IgD-negative memory B cell (primary cell): Measurements from ENCODE around the gene ANKRD30B. TPM values are rescaled to one million over a fixed set of nuclear protein-coding genes. Genes with fewer than 3 reads are reported as not detected.
"Not testable (repeated sequence)": the region's sequence is repeated elsewhere in the genome, so short reads cannot be mapped to it uniquely, and the experiment has no call there.

Experiments used
- H3K27ac Mint-ChIP-seq, 3 donors: one replicate each; pipeline ENCODE4 v1.8.0; 2020 to 2022; ENCODE audit warnings: mild to moderate bottlenecking in 3 of 3, mixed read lengths in 3 of 3, moderate library complexity in 1 of 3
- H3K27me3 Mint-ChIP-seq: one replicate; pipeline ENCODE4 v1.8.0; 2021; ENCODE audit warnings: mixed read lengths
- H3K36me3 Mint-ChIP-seq: one replicate; pipeline ENCODE4 v1.8.0; 2020; ENCODE audit warnings: mild to moderate bottlenecking, mixed read lengths
- H3K4me1 Mint-ChIP-seq, 3 donors: one replicate each; pipeline ENCODE4 v1.8.0; 2020 to 2022; ENCODE audit warnings: mixed read lengths in 3 of 3, mild to moderate bottlenecking in 1 of 3
- H3K4me3 Mint-ChIP-seq, 4 donors: one replicate each; pipeline ENCODE4 v1.8.0; 2020 to 2022; ENCODE audit warnings: mild to moderate bottlenecking in 4 of 4, mixed read lengths in 4 of 4, moderate library complexity in 3 of 4
- H3K9me3 Mint-ChIP-seq, 3 donors: one replicate each; pipeline ENCODE4 v1.8.0; 2020 to 2021; ENCODE audit warnings: mixed read lengths in 3 of 3, mild to moderate bottlenecking in 1 of 3
- polyA plus RNA-seq: library from polyadenylated mRNA; unstranded; fragments of 300-500 nt; fragmentation: Illumina TruSeq; gene quantifications from one replicate; pipeline ENCODE4 v1.2.3, GENCODE V29; 2021

ANKRD30B gene, protein sequence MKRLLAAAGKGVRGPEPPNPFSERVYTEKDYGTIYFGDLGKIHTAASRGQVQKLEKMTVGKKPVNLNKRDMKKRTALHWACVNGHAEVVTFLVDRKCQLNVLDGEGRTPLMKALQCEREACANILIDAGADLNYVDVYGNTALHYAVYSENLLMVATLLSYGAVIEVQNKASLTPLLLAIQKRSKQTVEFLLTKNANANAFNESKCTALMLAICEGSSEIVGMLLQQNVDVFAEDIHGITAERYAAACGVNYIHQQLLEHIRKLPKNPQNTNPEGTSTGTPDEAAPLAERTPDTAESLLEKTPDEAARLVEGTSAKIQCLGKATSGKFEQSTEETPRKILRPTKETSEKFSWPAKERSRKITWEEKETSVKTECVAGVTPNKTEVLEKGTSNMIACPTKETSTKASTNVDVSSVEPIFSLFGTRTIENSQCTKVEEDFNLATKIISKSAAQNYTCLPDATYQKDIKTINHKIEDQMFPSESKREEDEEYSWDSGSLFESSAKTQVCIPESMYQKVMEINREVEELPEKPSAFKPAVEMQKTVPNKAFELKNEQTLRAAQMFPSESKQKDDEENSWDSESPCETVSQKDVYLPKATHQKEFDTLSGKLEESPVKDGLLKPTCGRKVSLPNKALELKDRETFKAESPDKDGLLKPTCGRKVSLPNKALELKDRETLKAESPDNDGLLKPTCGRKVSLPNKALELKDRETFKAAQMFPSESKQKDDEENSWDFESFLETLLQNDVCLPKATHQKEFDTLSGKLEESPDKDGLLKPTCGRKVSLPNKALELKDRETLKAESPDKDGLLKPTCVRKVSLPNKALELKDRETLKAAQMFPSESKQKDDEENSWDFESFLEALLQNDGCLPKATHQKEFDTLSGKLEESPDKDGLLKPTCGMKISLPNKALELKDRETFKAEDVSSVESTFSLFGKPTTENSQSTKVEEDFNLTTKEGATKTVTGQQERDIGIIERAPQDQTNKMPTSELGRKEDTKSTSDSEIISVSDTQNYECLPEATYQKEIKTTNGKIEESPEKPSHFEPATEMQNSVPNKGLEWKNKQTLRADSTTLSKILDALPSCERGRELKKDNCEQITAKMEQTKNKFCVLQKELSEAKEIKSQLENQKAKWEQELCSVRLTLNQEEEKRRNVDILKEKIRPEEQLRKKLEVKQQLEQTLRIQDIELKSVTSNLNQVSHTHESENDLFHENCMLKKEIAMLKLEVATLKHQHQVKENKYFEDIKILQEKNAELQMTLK (N-terminal part only)
- not detected for polyA plus RNA-seq

DNA sequence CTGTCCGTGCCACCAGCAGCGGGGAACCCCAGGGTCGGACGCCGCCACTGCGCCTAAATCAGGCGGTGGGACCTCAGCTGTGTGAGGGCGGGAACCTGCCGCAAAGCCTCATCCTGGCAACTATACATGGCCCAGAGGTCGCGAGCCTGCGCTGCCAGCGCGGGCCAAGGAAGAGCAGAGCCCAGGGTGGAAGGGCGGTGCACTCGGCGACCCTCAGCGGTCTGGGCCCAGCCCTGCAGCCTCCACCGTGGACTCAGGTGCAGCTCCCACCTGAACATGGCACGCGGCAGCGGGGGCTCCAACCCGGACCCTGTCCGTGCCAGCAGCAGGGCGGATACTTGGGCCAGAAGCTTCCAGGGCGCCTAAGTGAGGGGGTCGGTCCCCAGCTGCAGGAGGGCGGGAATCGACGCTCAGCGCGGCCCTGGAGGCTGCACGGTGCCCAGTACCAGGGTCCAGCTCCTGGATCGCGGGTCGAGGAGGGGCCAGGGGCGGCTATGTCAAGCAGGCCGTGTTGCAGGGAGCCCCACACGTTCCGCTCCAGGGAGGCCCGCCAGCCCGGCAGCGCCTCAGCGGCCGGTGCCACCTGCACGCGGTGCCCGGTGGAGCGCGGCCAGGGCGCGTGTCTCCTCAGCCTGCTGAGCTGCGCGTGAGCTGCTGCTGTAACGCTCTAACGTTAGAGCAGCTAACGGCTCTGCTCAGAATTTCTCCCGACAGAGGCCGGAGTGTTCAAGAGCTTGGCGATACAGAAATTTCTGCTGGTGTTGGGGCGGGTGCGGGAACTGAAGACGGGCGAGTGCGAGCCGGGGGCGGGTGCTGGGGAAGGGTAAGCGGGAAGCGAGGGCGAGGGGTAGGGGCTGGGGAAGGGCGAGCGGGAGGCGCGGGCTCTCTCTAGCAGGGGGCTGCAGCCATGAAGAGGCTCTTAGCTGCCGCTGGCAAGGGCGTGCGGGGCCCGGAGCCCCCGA, at the start of gene ANKRD30B:
Gene ANKRD30B, plus strand, starts transcription at position 660 of the 962 bp plus-strand sequence. Its CDS starts 248 bp downstream, at position 908.
- Mint-ChIP-seq H3K9me3 (peaks cover 1 to 5% (median 4%) of the 10 kb centered on the region in 3 donors), H3K36me3 (no peaks in the 10 kb centered on the region), H3K27me3 (no peaks in the 10 kb centered on the region), H3K4me3 (no peak within 1 kb of the TSS), H3K4me1 (no peaks in the 10 kb centered on the region), H3K27ac (no peak within 1 kb of the TSS)

DNA sequence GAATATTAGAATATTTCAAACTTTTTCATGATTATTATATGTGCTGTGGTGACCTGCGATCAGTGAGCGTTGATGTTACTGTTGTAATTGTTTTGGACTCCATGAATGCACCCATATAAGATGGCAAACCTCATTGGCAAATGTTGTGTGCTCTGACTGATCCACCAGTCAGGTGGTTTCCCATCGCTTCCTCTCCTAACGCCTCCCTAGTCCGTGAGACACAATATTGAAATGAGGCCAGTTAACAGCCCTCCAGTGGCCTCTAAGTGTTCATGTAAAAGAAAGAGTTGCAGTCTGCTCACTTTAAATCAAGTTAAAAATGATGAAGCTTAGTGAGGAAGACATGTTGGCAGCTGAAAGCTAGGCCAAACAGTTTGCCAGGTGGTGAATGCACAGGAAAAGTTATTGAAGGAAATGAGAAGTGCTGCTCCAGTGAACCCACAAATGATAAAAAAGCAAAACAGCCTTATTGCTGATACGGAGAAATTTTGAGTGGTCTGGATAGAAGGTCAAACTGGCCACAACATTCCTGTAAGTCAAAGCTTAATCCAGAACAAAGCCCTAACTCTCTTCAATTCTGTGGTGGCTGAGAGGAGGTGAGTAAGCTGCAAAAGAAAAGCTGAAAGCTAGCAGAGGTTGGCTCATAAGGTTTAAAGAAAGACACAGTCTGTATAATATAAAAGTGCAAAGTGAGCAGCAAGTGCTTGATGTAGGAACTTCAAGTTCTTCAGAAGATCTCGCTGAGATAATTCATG, 46.5 kb upstream of the ANKRD30B start:
- not testable (repeated sequence) for H3K27ac Mint-ChIP-seq, H3K4me1 Mint-ChIP-seq, H3K9me3 Mint-ChIP-seq, H3K36me3 Mint-ChIP-seq, H3K27me3 Mint-ChIP-seq, H3K4me3 Mint-ChIP-seq

DNA sequence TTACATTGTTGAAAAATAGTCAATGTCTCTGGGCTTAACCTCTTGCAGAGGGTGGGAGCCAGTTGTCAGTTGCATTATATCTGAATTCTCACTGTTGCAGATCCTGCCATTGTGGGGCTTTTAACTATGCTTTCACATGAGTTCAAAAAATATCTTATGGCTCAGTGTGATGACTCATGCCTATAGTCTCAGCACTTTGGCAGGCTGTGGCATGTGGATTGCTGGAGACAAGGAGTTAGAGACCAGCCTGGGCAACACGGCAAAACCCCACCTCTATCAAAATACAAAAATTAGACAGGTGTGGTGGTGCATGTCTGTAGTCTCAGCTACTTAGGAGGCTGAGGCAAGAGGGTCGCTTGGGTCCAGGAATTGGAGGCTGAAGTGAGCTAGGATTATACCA, 38.2 kb upstream of the ANKRD30B start:
- H3K27me3 Mint-ChIP-seq, H3K36me3 Mint-ChIP-seq, H3K9me3 Mint-ChIP-seq, H3K4me1 Mint-ChIP-seq, H3K4me3 Mint-ChIP-seq, H3K27ac Mint-ChIP-seq: not testable (repeated sequence)

DNA sequence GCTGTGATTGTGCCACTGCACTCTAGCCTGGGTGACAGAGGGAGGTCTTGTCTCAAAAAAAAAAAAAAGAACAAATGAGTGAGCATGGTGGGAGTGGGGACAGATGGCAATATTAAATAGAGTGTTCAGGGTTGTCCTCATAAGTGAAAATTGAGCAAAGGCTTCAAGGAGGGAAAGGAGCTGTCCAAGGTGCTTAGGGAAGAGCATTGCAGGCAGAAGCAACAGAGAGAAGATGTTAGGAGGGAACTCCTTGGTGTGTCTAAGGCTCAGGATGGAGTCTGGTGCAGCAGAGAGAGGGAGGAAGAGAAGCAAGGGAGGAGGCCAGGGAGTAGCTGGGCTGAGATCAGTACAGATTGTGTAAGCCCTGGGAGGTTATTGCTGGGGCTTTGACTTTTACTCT, 26.4 kb upstream of the ANKRD30B start:
- H3K9me3 Mint-ChIP-seq, H3K27ac Mint-ChIP-seq, H3K36me3 Mint-ChIP-seq, H3K4me1 Mint-ChIP-seq, H3K4me3 Mint-ChIP-seq, H3K27me3 Mint-ChIP-seq: not testable (repeated sequence)

DNA sequence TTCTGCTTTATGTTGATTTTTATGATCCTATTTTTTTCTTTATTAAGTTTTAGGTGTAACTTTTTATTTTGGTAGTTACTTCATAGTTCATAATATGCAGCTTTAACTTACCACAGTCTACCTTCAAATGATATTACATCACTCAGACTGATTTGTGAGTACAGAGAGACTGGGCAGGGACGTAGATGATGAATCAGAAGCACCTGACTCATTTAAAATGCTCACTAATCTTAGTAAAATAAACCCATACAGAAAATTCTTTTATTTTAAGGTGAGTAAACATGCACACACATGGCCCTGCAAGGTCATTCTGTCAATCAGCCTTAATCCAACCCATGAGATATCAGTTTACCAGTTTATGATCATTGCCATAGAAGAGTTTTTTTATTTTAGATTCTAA, 8.9 kb upstream of the ANKRD30B start:
- not testable (repeated sequence) for H3K4me3 Mint-ChIP-seq, H3K9me3 Mint-ChIP-seq, H3K27me3 Mint-ChIP-seq, H3K4me1 Mint-ChIP-seq, H3K36me3 Mint-ChIP-seq, H3K27ac Mint-ChIP-seq

DNA sequence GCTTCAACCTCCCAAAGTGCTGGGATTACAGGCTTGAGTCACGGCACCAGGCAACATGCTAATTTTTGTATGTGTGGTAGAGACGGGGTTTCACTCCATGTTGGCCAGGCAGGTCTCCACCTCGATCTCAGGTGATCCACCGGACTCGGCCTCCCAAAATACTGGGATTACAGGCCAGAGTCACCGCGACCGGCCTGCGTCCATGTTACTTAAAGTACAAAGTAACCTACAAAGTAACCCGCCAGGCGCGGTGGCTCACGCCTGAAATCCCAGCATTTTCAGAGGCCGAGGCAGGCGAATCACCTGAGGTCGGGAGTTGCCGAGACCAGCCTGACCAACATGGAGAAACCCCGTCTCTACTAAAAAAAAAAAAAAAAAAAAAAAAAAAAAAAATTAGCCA, 1.1 kb upstream of the ANKRD30B start:
- no peaks in the 10 kb centered on the region for H3K4me1 Mint-ChIP-seq
- no peaks in the 10 kb centered on the region for H3K36me3 Mint-ChIP-seq
- no peak overlapping the region for H3K4me3 Mint-ChIP-seq
- H3K9me3 Mint-ChIP-seq: peaks cover 0 to 4% (median 0%) of the 10 kb centered on the region in 3 donors
- no peaks in the 10 kb centered on the region for H3K27me3 Mint-ChIP-seq
- no peak overlapping the region for H3K27ac Mint-ChIP-seq

DNA sequence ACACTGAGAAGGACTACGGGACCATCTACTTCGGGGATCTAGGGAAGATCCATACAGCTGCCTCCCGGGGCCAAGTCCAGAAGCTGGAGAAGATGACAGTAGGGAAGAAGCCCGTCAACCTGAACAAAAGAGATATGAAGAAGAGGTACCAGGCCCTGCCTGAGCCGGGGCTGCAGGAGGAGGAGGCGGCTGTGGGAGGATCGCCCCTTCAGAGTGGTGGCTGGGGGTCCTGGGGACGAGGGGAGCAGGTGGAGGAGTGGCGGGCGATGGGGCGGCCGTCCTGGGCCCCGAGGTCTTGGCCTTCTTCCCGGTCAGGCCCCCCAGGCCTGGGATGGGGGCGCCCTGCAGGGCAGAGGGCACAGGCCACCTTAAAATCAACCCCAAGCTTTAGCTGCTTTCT, 524 bp downstream of the ANKRD30B start:
- Mint-ChIP-seq H3K27me3 (no peaks in the 10 kb centered on the region), H3K36me3 (no peaks in the 10 kb centered on the region), H3K27ac (no peak overlapping the region), H3K4me3 (no peak overlapping the region), H3K4me1 (no peaks in the 10 kb centered on the region), H3K9me3 (peaks cover 1 to 5% (median 4%) of the 10 kb centered on the region in 3 donors)

DNA sequence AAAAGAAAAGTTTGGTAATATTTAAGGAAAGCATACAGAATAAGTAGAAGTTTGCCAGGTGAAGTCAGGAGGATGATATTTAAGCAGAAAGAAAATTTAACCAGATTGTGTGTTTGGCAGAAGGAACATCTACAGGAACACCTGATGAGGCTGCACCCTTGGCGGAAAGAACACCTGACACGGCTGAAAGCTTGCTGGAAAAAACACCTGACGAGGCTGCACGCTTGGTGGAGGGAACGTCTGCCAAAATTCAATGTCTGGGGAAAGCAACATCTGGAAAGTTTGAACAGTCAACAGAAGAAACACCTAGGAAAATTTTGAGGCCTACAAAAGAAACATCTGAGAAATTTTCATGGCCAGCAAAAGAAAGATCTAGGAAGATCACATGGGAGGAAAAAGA, 15.6 kb downstream of the ANKRD30B start:
- H3K4me3 Mint-ChIP-seq, H3K36me3 Mint-ChIP-seq, H3K9me3 Mint-ChIP-seq, H3K4me1 Mint-ChIP-seq, H3K27me3 Mint-ChIP-seq: not testable (repeated sequence)
- H3K27ac Mint-ChIP-seq: peak overlapping the region in 1 of 3 donors; percentile 86

DNA sequence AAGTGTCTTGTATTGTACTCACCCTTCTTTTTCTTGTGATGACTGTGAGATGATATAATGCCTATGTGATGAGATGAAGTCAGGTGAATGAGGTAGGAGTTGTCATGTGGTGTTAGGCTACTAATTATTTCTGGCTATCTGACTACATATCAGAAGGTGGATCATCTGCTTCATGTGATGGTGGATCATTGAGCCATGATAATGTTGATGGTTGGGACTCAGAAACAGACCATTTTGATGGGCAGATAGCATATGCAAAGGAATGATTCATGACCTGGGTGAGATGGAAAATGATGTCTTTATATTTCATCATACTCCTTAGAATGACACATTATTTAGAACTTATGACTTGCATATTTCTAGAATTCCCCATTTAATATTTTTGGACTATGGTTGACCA, 19.5 kb downstream of the ANKRD30B start:
- no peaks in the 10 kb centered on the region for H3K36me3 Mint-ChIP-seq
- H3K9me3 Mint-ChIP-seq: peaks cover 0 to 4% (median 1%) of the 10 kb centered on the region in 3 donors
- H3K27ac Mint-ChIP-seq: no peak overlapping the region
- H3K4me3 Mint-ChIP-seq: no peak overlapping the region
- no peaks in the 10 kb centered on the region for H3K27me3 Mint-ChIP-seq
- H3K4me1 Mint-ChIP-seq: no peaks in the 10 kb centered on the region

DNA sequence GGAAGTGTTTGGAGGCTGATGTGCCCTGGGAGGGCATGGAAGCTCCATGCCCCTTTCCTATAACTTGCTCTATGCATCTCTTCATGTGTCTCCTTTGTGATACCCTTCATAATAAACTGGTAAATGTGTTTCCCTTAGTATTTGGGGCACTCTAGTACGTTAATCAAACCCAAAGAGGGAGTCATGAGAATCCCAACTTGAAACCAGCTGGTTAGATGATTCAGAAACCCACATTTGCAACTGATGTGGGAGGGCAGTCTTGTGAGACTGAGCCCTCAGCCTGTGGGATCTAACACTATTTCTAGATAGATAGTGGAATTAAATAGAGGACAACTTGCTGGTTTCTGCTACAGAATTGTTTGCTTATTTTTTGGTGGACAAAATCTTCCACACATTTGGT, 20.3 kb downstream of the ANKRD30B start:
- Mint-ChIP-seq H3K27ac (no peak overlapping the region), H3K4me1 (no peaks in the 10 kb centered on the region), H3K27me3 (no peaks in the 10 kb centered on the region), H3K36me3 (no peaks in the 10 kb centered on the region), H3K4me3 (no peak overlapping the region), H3K9me3 (peaks cover 0 to 4% (median 1%) of the 10 kb centered on the region in 3 donors)

DNA sequence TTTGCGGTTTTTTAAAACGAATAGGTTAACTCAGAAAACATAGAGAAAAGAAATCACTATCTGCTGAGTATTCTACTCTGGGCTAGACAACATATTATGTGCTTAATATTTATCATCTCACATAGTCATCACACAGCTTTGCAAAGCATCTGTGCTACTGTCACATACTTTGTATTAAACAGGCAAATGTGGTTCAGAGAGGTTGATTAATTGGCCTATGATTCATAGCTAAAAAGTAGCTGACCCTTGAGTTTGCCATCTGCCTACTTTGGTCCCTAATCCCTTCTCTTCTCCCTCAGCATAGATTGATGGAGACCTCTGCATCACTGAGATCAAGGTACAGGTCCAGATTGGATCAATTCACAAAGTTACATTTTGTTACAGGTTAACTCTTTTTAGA, 21.4 kb downstream of the ANKRD30B start:
- H3K9me3 Mint-ChIP-seq: peaks cover 0 to 4% (median 1%) of the 10 kb centered on the region in 3 donors
- no peaks in the 10 kb centered on the region for H3K27me3 Mint-ChIP-seq
- no peak overlapping the region for H3K27ac Mint-ChIP-seq
- H3K36me3 Mint-ChIP-seq: no peaks in the 10 kb centered on the region
- H3K4me1 Mint-ChIP-seq: no peaks in the 10 kb centered on the region
- no peak overlapping the region for H3K4me3 Mint-ChIP-seq

DNA sequence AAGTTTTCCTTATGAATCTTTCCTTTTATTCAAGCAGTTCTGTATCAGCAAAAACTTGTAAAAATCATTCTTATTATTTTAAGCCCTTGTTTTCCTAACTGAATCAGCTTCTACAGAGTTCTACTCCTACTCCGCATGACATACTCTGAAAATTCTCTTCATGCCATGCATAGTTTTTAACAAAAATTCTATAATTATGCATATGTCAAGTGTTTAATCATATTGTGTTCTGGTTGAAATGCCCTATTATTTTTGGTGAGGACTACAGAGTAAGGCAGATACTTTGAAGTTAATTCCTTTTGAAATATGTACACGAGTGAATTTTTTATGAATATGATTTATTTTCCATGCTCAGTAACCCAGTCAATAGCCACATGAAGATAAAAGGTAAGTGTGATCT, 28.8 kb downstream of the ANKRD30B start:
- Mint-ChIP-seq H3K27me3 (no peaks in the 10 kb centered on the region), H3K9me3 (peaks cover 0 to 2% (median under 1%) of the 10 kb centered on the region in 3 donors), H3K4me3 (no peak overlapping the region), H3K4me1 (no peaks in the 10 kb centered on the region), H3K27ac (no peak overlapping the region), H3K36me3 (no peaks in the 10 kb centered on the region)

DNA sequence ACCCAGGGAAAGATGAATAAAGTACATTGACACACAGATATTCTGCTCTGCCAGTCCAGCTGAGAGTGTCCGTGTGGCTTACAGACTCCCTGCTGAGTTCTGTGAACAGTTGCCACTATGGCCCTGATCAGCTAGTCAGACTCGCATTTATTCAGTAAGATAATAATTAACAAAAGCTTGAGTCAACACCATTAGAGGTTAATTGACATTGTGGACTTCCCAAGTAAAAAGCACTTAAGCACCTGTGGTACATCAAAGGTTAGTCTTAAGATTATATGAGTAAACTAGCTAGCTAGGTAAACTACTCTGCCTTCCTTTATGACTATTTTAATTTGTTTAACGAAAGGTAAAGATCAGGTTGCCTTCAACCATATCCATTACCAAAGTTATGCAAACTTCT, 33.7 kb downstream of the ANKRD30B start:
- Mint-ChIP-seq H3K4me3 (no peak overlapping the region), H3K4me1 (no peaks in the 10 kb centered on the region), H3K27me3 (no peaks in the 10 kb centered on the region), H3K27ac (no peak overlapping the region), H3K9me3 (peaks cover 2 to 11% (median 2%) of the 10 kb centered on the region in 3 donors), H3K36me3 (no peaks in the 10 kb centered on the region)

DNA sequence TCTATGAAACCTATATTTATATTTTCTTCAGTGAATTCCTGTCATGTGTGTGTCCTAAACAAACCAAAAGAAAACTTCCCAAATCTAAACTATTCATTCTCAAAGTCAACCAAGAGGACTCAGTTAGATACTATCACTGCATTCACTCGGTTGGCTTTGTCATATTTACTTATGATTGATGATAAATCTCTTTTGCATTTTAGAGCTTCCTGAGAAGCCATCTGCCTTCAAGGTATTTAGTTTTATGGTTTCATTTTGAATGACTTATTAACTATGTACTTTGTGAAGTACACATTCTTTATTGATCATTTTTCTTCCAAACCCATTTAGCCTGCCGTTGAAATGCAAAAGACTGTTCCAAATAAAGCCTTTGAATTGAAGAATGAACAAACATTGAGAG, 36.2 kb downstream of the ANKRD30B start:
- H3K27ac Mint-ChIP-seq: no peak overlapping the region
- no peak overlapping the region for H3K4me3 Mint-ChIP-seq
- no peaks in the 10 kb centered on the region for H3K36me3 Mint-ChIP-seq
- peaks cover 0 to 11% (median 4%) of the 10 kb centered on the region in 3 donors for H3K9me3 Mint-ChIP-seq
- H3K4me1 Mint-ChIP-seq: no peaks in the 10 kb centered on the region
- H3K27me3 Mint-ChIP-seq: no peaks in the 10 kb centered on the region
